Measurements from ENCODE around the gene TACR2. TPM values are rescaled to one million over a fixed set of nuclear protein-coding genes. Genes with fewer than 3 reads are reported as not detected.

Gene TACR2
- total RNA-seq, 1 donor from 2014 or later: 6.1 TPM

GRCh38 chr10:69434926-69435325 is 18.2 kb upstream of the TACR2 start:
- TF ChIP-seq POLR2A (IDR thresholded peaks at IDR 0.05): no peak
- TF ChIP-seq POLR2AphosphoS5 (IDR thresholded peaks at IDR 0.05; ENCODE audit: insufficient read depth in 1 of 2, low read depth in 1 of 2): no peak
- no peak for TF ChIP-seq CTCF (IDR thresholded peaks at IDR 0.05)
- intact Hi-C loops (cut with DNase I): no loop called here

DNA sequence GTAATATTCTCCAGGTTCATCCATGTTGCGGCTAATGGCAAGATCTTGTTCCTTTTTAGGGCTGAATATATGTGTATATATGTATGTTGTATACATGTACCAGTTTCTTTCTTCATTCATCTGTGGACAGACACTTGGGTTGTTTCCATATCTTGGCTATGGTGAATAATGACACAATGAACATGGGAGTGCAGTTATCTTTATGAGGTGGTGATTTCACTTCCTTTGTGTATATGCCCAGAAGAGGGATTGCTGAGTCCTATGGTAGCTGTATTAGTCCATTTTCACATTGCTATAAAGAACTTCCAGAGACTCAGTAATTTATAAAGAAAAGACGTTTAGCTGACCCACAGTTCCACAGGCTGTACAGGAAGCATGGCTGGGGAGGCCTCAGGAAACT is 17.5 kb upstream of the TACR2 start:
- Histone ChIP-seq H3K4me3 (no peak overlapping the region), H3K27ac (no peak overlapping the region), H3K9me3 (no peaks in the 10 kb centered on the region), H3K27me3 (no peaks in the 10 kb centered on the region), H3K4me1 (peaks cover 14% of the 10 kb centered on the region), H3K36me3 (no peaks in the 10 kb centered on the region)
- no peak for DNase-seq (ENCODE audit: extremely low spot score in 2 of 2)
- TF ChIP-seq POLR2AphosphoS5 (IDR thresholded peaks at IDR 0.05; ENCODE audit: insufficient read depth in 1 of 2, low read depth in 1 of 2): no peak
- TF ChIP-seq POLR2A (IDR thresholded peaks at IDR 0.05): no peak
- TF ChIP-seq CTCF (IDR thresholded peaks at IDR 0.05): no peak
- intact Hi-C loops (cut with DNase I): no loop called here

More at GRCh38 chr10:69434926-69435325, 18.2 kb upstream of the TACR2 start:
- H3K9me3 ChIP-seq: no peaks in the 10 kb centered on the region
- no peak overlapping the region for H3K27ac ChIP-seq
- H3K4me3 ChIP-seq: no peak overlapping the region
- H3K36me3 ChIP-seq: no peaks in the 10 kb centered on the region
- H3K27me3 ChIP-seq: no peaks in the 10 kb centered on the region
- DNase-seq (ENCODE audit: extremely low spot score in 2 of 2): no peak
- peaks cover 22% of the 10 kb centered on the region for H3K4me1 ChIP-seq

GRCh38 chr10:69428165-69428564 is 11.4 kb upstream of the TACR2 start:
- no peaks in the 10 kb centered on the region for H3K4me1 ChIP-seq
- no peak for TF ChIP-seq POLR2A (IDR thresholded peaks at IDR 0.05)
- no peak for TF ChIP-seq CTCF (IDR thresholded peaks at IDR 0.05)
- TF ChIP-seq POLR2AphosphoS5 (IDR thresholded peaks at IDR 0.05; ENCODE audit: insufficient read depth in 1 of 2, low read depth in 1 of 2): no peak
- no peaks in the 10 kb centered on the region for H3K27me3 ChIP-seq
- no peaks in the 10 kb centered on the region for H3K36me3 ChIP-seq
- H3K27ac ChIP-seq: no peak overlapping the region
- no peaks in the 10 kb centered on the region for H3K9me3 ChIP-seq
- H3K4me3 ChIP-seq: no peak overlapping the region
- DNase-seq (ENCODE audit: extremely low spot score in 2 of 2): no peak
- intact Hi-C loops (cut with DNase I): loop anchor here (1.0 to 10.0 kb wide), 2 partner anchors 78 to 207 kb away; partner anchors contain the start of gene FAM241B

DNA sequence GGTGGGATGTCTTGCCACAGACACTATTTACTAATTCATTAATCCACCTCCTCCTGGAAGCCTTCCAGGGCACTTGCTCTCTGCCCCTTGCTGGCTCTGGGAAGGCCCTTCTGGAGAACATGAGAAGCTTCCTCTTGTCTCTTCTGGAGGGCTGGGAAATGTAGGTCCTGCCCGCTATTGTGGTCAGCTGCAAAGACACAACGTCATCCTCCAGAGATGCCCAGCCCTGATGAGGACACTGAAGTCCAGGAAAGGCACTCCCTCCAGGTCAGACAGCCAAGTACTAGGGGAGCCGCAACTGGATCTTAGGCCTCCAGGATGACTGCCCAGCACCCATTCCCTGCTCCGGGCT is 9.6 kb upstream of the TACR2 start:
- intact Hi-C loops (cut with DNase I): loop anchor here (1.0 to 10.0 kb wide), 2 partner anchors 83 to 208 kb away; partner anchors contain the start of gene FAM241B
- no peak overlapping the region for H3K27ac ChIP-seq
- H3K4me1 ChIP-seq: no peaks in the 10 kb centered on the region
- DNase-seq (ENCODE audit: extremely low spot score in 2 of 2): no peak
- H3K4me3 ChIP-seq: no peak overlapping the region
- H3K36me3 ChIP-seq: no peaks in the 10 kb centered on the region
- TF ChIP-seq CTCF (IDR thresholded peaks at IDR 0.05) (no peak), POLR2A (IDR thresholded peaks at IDR 0.05) (no peak), POLR2AphosphoS5 (IDR thresholded peaks at IDR 0.05; ENCODE audit: insufficient read depth in 1 of 2, low read depth in 1 of 2) (no peak)
- no peaks in the 10 kb centered on the region for H3K27me3 ChIP-seq
- no peaks in the 10 kb centered on the region for H3K9me3 ChIP-seq

GRCh38 chr10:69425511-69426298 is 9.0 kb upstream of the TACR2 start:
- intact Hi-C loops (cut with DNase I): loop anchor here (1.0 to 10.0 kb wide), 2 partner anchors 84 to 209 kb away; partner anchors contain the start of gene FAM241B
- Histone ChIP-seq H3K36me3 (no peaks in the 10 kb centered on the region), H3K4me1 (no peaks in the 10 kb centered on the region), H3K27me3 (no peaks in the 10 kb centered on the region), H3K9me3 (no peaks in the 10 kb centered on the region), H3K27ac (no peak overlapping the region), H3K4me3 (no peak overlapping the region)
- DNase-seq (ENCODE audit: extremely low spot score in 2 of 2): no peak
- peak in 1 of 2 donors; percentile 29 for TF ChIP-seq POLR2AphosphoS5 (IDR thresholded peaks at IDR 0.05; ENCODE audit: insufficient read depth in 1 of 2, low read depth in 1 of 2)
- no peak for TF ChIP-seq POLR2A (IDR thresholded peaks at IDR 0.05)

Measured in vagina (tissue), 2 donors.